Mesodermal cell (in vitro differentiated cells): ENCODE data around the gene ADAMTS16.
A peak's percentile ranks its signal among the peaks of the same experiment; 100 is the strongest.

Source experiments
- H3K27ac ChIP-seq: 2 replicates; pipeline ENCODE4 v1.7.0; 2013; ENCODE audit warnings: mild to moderate bottlenecking, low read depth, low read length, moderate library complexity; ENCODE audit not compliant: severe bottlenecking
- H3K36me3 ChIP-seq: 2 replicates; pipeline ENCODE4 v1.7.1; 2013; ENCODE audit warnings: mild to moderate bottlenecking, low read length, moderate library complexity; ENCODE audit not compliant: control insufficient read depth, insufficient read depth
- H3K4me1 ChIP-seq: one replicate; pipeline ENCODE4 v1.7.1; 2013; ENCODE audit warnings: mild to moderate bottlenecking, low read length; ENCODE audit not compliant: insufficient read depth, control insufficient read depth, poor library complexity, severe bottlenecking
- H3K4me3 ChIP-seq: 2 replicates; pipeline ENCODE4 v1.7.0; 2013; ENCODE audit warnings: low read length, control low read depth, mild to moderate bottlenecking; ENCODE audit not compliant: insufficient read depth, poor library complexity, severe bottlenecking; ENCODE audit errors: extremely low read depth
- H3K9me3 ChIP-seq: 2 replicates; pipeline ENCODE4 v1.7.1; 2013; ENCODE audit warnings: mild to moderate bottlenecking, low read length, moderate library complexity; ENCODE audit not compliant: control insufficient read depth
- WGBS, 2 experiments: methylation state at CpG; one replicate each; pipeline ENCODE4 v1.1.5; 2013; ENCODE audit warnings: missing lambda C conversion rate in 2 of 2; ENCODE audit not compliant: insufficient coverage in 2 of 2; 5-methylcytosine and 5-hydroxymethylcytosine counted together

The ADAMTS16 gene

DNA sequence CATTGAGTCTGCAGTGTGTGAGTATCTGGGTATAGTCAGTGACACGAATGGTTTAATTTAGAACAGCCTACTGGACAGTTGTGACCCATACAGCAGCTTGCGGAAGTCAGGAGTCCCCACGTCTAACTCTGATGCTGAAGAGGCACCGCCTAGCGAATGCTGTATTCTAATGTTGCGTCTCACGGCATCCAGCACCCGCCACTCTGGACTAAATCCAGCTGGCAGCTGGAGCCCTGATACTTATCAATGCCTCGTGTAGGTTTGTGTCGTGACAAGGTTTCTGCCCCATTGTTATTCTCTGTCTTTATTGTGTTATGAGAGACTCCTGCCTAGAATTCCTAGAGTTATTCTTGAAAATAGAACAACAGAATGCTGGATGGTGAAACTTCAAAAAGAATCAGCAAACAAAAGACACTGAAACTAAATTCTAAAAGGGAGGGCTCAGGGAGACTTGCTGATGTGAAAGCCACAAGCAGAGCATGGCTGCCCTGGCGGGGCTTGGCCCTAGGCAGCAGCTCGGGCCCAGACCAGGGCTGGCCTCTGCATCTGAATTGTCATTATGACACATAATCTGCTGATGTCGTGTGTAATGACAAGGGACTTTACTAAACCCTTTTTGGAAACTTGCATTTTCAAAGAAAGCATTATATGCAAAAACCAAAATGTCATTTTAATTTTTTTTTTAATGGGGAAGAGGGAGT lies 158.9 kb downstream of the ADAMTS16 start:
- H3K4me3 ChIP-seq = no peak overlapping the region
- WGBS, 2 experiments = 82 to 86% methylated on average over 12 to 13 of the region's 13 CpGs
- no peak overlapping the region for H3K27ac ChIP-seq
- no peaks in the 10 kb centered on the region for H3K36me3 ChIP-seq
- H3K4me1 ChIP-seq = peaks cover 5% of the 10 kb centered on the region
- peaks cover 13% of the 10 kb centered on the region for H3K9me3 ChIP-seq

DNA sequence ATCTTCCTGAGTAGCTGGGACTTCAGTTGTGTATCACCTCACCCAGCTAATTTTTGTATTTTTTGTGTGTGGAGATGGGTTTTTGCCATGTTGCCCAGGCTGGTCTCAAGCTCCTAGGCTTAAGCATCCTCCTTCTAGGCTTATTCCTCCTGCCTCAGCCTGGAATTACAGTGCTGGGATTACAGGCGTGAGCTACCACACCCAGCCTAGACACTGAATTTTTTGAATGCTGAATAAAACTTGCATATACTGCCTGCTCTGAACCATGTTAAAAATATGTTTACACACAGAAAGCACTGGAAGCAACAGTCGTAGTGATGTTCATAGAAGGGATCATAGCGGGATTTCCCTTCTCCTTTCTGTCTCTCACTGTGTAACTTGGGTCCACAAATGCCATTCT lies 161.0 kb downstream of the ADAMTS16 start:
- H3K9me3 ChIP-seq = peaks cover 13% of the 10 kb centered on the region
- peaks cover 12% of the 10 kb centered on the region for H3K4me1 ChIP-seq
- no peak overlapping the region for H3K27ac ChIP-seq
- no peaks in the 10 kb centered on the region for H3K36me3 ChIP-seq
- 0% methylated on average over 2 of the region's 3 CpGs; no CpG with 5 or more reads in 1 of the 2 experiments for WGBS, 2 experiments
- no peak overlapping the region for H3K4me3 ChIP-seq

DNA sequence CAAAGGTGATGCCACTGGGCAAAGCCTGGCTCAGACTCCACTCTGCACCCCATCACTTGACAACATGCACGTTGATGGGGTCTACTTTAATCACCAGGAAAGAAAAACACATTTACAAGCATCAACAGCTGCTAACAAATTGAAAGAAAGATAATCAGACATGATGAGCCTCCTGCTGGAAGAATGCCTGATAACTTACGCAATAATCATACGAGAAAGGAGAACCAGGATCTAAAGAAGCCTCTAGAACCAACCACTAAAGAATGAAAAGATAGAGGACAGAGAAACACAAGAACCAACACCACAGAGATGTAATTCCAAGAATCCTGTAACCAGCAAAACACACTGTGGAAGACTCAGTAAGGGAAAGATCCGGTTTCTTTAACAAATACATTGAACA lies 162.1 kb downstream of the ADAMTS16 start:
- WGBS, 2 experiments = 86 to 100% methylated on average over 1 of the region's 4 CpGs

DNA sequence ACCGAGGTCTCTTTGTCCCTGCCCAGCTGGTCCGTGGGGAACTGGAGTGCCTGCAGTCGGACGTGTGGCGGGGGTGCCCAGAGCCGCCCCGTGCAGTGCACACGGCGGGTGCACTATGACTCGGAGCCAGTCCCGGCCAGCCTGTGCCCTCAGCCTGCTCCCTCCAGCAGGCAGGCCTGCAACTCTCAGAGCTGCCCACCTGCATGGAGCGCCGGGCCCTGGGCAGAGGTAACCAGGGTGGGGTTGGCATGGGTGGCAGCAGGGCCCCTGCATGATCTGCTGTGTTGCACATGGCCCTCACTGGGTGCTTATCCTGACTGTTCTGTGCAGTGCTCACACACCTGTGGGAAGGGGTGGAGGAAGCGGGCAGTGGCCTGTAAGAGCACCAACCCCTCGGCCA lies 163.1 kb downstream of the ADAMTS16 start:
- no peak overlapping the region for H3K4me3 ChIP-seq
- H3K9me3 ChIP-seq = peaks cover 13% of the 10 kb centered on the region
- peaks cover 19% of the 10 kb centered on the region for H3K4me1 ChIP-seq
- H3K36me3 ChIP-seq = no peaks in the 10 kb centered on the region
- H3K27ac ChIP-seq = no peak overlapping the region
- WGBS, 2 experiments = 94 to 96% methylated on average over 8 to 14 of the region's 15 CpGs

More for the DNA sequence above, 162.1 kb downstream of the ADAMTS16 start:
- H3K4me3 ChIP-seq = no peak overlapping the region
- H3K9me3 ChIP-seq = peaks cover 13% of the 10 kb centered on the region
- peaks cover 21% of the 10 kb centered on the region for H3K4me1 ChIP-seq
- H3K36me3 ChIP-seq = no peaks in the 10 kb centered on the region
- H3K27ac ChIP-seq = no peak overlapping the region

DNA sequence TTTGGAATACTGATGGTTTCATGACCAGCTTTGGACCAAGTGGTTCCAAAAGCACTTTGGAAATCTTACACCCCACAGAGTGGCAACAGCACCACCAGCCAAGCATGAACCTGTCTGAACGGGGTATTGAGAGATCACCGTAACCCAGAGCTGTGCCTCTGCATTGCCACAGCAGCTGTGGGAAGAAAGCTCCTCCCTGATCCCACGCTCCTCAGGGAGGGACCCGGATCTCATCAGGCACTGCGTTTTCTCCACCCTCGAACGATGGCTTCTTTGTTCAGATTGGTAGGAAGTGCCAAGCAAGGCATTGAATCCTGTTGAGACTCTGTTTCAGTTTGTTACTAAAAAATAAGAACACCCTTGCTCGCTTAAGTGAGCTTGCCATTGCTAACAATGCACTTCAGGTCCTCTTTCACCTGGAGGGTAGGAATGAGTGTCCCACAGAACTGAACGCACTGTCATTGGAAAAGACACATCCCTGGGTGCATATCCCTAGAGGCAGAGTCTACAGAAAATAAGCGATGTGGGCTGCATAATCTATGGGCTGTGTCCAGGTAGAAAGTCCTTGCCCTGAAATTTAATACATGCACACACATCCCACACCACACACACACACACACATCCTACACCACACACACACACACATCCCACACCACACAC lies 164.4 kb downstream of the ADAMTS16 start:
- H3K27ac ChIP-seq = no peak overlapping the region
- H3K4me1 ChIP-seq = peaks cover 19% of the 10 kb centered on the region
- no peak overlapping the region for H3K4me3 ChIP-seq
- H3K36me3 ChIP-seq = no peaks in the 10 kb centered on the region
- WGBS, 2 experiments = 80 to 89% methylated on average over 8 to 10 of the region's 10 CpGs
- peaks cover 13% of the 10 kb centered on the region for H3K9me3 ChIP-seq

DNA sequence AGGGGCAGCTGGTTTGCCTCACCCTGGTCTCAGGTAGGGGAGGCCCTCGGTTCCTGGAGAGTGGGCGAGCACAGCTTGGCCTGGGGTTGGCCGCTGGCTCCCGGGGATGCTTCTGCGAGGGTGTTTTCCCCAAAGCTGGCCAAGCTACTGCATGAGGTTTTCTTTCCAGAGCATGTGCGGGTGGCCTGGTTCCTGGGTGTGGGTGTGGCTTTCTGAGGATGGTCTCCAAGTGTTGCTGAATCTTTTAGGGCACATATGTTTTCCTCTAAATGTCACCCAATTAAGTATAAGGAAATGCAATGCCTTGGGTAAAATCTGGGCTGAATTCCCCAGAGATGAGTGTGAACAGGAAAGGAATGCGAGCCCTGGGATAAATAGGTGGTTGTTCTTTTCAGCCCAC lies 166.6 kb downstream of the ADAMTS16 start:
- peaks cover 6% of the 10 kb centered on the region for H3K9me3 ChIP-seq
- no peaks in the 10 kb centered on the region for H3K36me3 ChIP-seq
- peaks cover 19% of the 10 kb centered on the region for H3K4me1 ChIP-seq
- 94% methylated on average over 4 to 5 of the region's 7 CpGs for WGBS, 2 experiments
- peak overlapping the region; percentile 50 for H3K27ac ChIP-seq
- H3K4me3 ChIP-seq = no peak overlapping the region

DNA sequence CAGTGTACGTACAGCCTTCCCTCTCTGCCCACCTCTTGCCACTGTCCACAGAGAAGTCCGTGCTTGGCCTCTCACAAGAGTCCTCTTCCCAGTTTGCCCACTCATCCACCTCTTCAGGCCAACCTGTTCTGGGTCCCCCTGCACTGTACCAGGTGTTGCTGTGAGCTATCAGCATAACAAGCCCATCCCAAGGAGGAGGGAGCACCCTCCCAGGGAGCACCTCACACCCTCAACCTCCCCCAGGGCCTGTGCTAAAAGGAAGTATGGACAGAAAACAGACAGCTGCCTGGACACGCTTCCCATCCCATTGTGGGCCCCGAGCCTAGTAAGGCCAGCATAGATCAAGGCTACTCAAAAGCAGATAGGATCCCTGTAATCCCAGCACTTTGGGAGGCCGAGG lies 168.2 kb downstream of the ADAMTS16 start:
- 86 to 95% methylated on average over 4 to 5 of the region's 5 CpGs for WGBS, 2 experiments

DNA sequence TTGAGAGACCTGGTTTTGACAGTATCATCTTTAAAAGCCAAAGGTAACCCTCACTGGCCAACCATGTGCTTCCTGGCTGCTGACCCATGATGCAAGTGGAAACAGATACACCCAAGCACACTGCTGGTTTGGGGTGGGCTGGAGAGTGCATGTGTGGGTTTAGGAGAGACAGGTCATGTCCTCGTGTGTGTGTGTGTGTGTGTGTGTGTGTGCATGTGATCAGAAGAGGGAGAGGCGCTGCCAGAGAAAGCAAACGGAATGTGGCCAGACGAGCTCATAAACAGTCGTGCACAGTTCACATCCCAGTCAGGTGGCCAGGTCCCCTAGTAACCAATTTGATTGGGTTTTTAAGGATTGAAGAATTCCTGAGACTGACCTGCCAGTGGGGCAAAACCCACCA lies 169.5 kb downstream of the ADAMTS16 start:
- H3K27ac ChIP-seq = no peak overlapping the region
- 89 to 95% methylated on average over 3 to 5 of the region's 5 CpGs for WGBS, 2 experiments
- no peaks in the 10 kb centered on the region for H3K36me3 ChIP-seq
- H3K4me3 ChIP-seq = no peak overlapping the region
- H3K4me1 ChIP-seq = peaks cover 33% of the 10 kb centered on the region
- H3K9me3 ChIP-seq = no peaks in the 10 kb centered on the region

More for the DNA sequence above, 168.2 kb downstream of the ADAMTS16 start:
- no peak overlapping the region for H3K4me3 ChIP-seq
- peaks cover 33% of the 10 kb centered on the region for H3K4me1 ChIP-seq
- no peaks in the 10 kb centered on the region for H3K36me3 ChIP-seq
- H3K9me3 ChIP-seq = no peaks in the 10 kb centered on the region
- no peak overlapping the region for H3K27ac ChIP-seq

DNA sequence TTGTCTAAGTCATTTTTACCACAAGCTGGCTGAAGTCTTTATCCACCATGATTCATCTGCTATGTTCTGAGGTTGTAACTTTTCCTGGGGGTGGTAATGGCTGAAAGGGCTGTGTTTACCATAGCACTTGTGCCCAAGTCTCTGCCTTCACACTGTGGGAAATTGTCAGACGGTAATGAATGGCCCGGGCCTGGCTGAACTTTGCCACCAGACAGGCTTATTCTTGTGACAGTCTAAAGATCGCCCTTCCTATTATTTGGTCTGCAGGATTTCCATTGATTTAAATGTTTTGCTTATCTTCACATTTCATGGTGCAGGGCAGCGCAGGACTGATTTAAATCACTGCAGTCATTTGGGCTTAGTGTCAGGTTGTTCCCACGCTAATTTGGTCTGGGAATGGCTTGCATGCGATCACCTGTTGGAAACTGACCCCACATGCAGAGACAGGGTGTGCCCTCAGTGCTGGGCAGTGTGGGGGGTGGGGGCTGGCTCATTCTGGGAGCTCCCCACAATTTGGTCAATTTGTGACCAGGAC lies 173.0 kb downstream of the ADAMTS16 start:
- Histone ChIP-seq H3K4me1 (peaks cover 14% of the 10 kb centered on the region), H3K27ac (peak overlapping the region; percentile 64), H3K4me3 (no peak overlapping the region), H3K36me3 (no peaks in the 10 kb centered on the region), H3K9me3 (peaks cover 3% of the 10 kb centered on the region)
- 85 to 89% methylated on average over 6 of the region's 6 CpGs for WGBS, 2 experiments

DNA sequence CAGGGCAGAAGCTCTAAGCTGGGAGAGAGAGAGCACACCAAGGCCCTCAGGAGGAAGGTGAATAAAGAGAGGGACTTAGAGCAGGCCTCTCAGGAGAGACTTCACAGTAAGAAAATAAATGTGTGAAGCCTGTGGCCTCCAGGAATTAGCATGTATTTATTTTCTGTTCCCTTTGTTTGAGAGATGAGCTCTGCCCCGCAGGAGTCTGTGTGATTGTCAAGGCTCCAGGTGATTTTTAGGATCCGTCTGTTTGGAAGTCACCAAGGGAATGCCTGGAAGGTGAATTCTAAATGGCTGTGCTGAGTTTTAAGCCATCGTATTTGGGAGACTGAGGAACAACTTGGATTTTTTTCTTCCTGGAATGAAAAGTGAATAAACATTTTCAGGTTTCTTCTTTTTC lies 174.0 kb downstream of the ADAMTS16 start:
- H3K4me1 ChIP-seq = peaks cover 19% of the 10 kb centered on the region
- H3K9me3 ChIP-seq = peaks cover 3% of the 10 kb centered on the region
- 71 to 96% methylated on average over 1 to 3 of the region's 3 CpGs for WGBS, 2 experiments
- H3K27ac ChIP-seq = no peak overlapping the region
- H3K4me3 ChIP-seq = no peak overlapping the region
- H3K36me3 ChIP-seq = no peaks in the 10 kb centered on the region

DNA sequence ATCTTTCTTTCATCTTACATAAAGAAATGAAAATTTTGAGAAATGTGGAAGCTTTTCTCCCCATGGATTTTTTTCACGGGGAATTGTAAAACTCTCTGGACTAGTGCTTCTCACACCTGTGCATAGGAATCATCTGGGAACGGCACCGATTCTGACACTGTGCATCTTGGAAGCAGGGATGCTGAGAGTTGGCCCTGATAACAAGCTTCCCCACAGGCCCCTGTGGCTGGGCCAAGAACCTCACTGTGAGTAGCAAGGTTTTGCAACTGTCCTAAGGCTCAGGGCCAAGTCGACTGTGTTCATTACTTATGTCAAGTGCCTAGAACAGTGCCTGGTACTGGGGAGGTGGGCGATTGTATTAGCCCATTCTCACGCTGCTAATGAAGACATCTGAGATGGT lies 174.5 kb downstream of the ADAMTS16 start:
- peaks cover 3% of the 10 kb centered on the region for H3K9me3 ChIP-seq
- no peaks in the 10 kb centered on the region for H3K36me3 ChIP-seq
- H3K27ac ChIP-seq = no peak overlapping the region
- H3K4me3 ChIP-seq = no peak overlapping the region
- WGBS, 2 experiments = 87 to 95% methylated on average over 5 to 6 of the region's 6 CpGs
- H3K4me1 ChIP-seq = peaks cover 19% of the 10 kb centered on the region
